ENCODE measurements around the gene FAM114A1.

GRCh38 chr4:38819569-38819968, 48.0 kb upstream of the FAM114A1 start:
- TF ChIP-seq POLR2A (IDR thresholded peaks at IDR 0.05) (no peak), CTCF (IDR thresholded peaks at IDR 0.05) (no peak), EP300 (IDR thresholded peaks at IDR 0.05) (no peak)

Data from ovary (tissue), 3 donors.